Left kidney (tissue), 2 donors: ENCODE measurements around the gene ITCH. TPM values are rescaled to one million over a fixed set of nuclear protein-coding genes. Genes with fewer than 3 reads are reported as not detected.
A peak's percentile ranks its signal among the peaks of the same experiment; 100 is the strongest.
"Not testable (repeated sequence)": the region's sequence is repeated elsewhere in the genome, so short reads cannot be mapped to it uniquely, and the experiment has no call there.

Experiments
- DNase-seq: peaks from one replicate; pipeline ENCODE4 v3.0.0-alpha.2; 2013
- polyA plus RNA-seq: library from polyadenylated mRNA; unstranded; fragments of 120-200 nt; gene quantifications from one replicate; pipeline ENCODE4 v1.2.1, GENCODE V29; 2013; ENCODE audit not compliant: insufficient read length

ITCH gene
- polyA plus RNA-seq, 1 donor = 58.8 TPM

DNA sequence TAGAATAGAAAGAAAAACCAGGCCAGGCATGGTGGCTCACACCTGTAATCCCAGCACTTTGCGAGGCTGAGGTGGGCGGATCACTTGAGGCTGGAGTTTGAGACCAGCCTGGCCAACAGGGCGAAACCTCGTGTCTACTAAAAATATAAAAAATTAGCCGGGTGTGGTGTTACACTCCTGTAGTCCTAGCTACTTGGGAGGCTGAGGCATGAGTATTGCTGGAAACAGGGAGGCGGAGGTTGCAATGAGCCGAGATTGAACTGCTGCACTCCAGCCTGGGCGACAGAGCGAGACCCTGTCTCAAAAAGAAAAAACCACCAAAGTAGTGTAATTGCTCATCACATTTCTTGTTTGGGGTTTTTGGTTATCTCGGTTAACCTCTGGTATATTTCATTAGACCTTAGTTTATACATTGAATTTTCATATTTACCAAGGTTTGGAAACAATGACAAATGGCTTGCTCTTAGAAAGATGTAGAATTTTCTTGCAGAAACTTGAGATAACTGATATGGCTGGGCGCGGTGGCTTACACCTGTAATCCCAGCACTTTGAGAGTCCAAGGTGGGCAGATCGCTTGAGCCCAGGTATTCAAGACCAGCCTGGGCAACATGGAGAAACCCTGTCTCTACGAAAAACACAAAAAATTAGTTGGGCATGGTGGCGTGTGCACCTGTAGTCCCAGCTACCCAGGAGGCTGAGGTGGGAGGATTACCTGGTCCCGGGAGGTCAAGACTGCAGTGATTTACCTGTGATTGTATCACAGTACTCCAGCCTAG lies 14.2 kb downstream of the ITCH start:
- DNase-seq = no peak

DNA sequence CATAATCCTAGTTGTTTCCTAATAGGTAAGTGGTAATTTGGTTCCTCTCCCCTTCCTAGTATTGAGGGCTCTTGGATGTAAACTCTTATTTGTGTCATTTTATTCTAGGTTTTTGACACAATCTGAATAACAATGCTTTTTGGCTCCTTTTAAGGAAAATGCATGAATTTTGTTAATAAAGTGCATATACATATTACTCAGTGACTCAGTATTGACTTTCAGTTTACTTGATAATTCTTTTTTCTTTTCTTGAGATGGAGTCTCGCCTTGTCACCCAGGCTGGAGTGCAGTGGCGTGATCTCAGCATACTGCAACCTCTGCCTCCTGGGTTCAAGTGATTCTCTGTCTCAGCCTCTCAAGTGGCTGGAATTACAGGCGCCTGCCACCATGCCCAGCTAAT lies 19.1 kb downstream of the ITCH start:
- DNase-seq = no peak

GRCh38 chr20:34382877-34383455 lies 19.9 kb downstream of the ITCH start:
- DNase-seq = not testable (repeated sequence)

DNA sequence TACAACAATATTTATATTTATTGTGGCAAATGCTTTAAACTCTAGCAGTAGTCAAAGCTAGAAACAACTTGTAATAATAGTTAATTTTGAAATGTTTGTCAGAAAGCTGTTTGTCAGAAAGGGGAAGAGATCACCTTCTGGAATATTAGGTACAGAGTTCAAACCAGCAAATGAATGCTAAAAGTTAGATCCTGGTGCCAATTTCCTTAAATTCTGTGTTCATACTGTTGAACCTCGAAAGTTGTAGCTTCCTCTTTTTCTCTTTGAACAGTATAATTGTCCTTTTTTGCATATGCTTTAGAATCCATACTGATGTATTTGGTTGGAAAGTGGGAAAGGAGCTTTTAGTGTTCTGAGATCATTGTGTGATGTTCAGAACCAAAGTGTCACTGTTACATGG lies 22.4 kb downstream of the ITCH start:
- DNase-seq = no peak

GRCh38 chr20:34388000-34388399 lies 24.9 kb downstream of the ITCH start:
- DNase-seq = peak; percentile 14

- DNase-seq = no peak
Measured at GRCh38 chr20:34388678-34389077, 25.6 kb downstream of the ITCH start.

DNA sequence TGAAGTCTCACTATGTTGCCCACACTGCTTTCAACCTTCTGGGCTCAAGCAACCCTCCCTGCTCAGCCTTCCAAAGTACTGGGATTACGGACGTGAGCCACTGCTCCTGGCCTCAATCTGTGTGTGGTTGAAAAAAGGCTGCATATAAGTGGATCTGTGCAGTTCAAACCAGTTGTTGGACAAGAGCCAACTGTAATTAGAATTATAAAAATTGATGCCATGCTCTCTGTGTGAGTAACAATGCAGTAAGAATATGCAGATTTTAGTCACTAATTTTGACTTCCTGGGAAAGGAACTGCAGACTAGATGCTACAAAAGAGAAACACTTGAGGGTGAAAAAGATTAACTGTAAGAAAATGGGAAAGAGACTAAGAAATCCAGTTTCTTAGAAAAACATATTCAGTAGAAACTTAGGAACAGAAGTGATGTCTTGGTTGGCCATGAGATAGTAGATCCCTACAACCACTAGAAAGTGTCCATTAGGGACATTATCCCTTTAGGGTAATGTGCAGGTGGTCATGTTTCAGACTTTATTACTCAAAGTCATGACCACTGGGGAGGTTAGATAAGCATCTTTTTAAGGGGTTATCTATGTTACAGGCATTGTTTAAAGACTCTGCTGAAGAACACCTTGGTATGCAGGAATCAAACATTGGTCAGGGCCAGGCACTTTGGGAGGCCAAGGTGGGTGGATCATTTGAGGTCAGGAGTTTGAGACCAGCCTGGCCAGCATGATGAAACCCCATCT lies 26.3 kb downstream of the ITCH start:
- DNase-seq = no peak

- DNase-seq = no peak
Measured at GRCh38 chr20:34389954-34390555, 27.0 kb downstream of the ITCH start.

DNA sequence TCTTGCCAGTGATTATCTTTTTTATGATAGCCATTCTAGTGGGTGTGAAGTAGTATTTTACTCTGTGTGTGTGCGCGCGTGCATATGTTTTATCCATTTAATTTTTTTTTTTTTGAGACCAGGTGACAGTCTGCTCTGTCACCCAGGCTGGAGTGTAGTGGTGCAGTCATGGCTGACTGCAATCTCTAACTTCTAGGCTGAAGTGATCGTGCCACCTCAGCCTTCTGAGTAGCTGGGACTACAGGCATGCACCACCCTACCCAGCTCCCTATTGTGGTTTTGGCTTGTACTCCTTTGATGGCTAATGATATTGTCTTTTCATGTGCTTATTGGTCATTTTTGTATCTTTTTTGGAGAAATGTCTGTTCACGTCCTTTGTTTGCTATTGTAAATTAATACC lies 33.3 kb downstream of the ITCH start:
- DNase-seq = no peak

DNA sequence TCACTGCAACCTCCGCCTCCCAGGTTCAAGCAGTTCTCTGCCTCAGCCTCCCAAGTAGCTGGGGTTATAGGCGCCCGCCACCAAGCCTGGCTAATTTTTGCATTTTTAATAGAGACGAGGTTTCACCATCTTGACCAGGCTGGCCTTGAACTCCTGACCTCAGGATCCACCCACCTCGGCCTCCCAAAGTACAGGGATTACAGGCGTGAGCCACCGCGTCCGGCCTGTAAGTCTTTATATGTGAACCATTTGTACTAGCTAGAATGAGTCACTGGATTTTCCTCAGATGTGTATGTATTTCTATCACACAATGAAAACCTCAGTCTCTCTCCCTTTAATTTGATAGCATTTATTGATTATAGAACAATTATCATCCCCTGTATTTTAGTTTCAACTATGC lies 34.0 kb downstream of the ITCH start:
- no peak for DNase-seq

DNA sequence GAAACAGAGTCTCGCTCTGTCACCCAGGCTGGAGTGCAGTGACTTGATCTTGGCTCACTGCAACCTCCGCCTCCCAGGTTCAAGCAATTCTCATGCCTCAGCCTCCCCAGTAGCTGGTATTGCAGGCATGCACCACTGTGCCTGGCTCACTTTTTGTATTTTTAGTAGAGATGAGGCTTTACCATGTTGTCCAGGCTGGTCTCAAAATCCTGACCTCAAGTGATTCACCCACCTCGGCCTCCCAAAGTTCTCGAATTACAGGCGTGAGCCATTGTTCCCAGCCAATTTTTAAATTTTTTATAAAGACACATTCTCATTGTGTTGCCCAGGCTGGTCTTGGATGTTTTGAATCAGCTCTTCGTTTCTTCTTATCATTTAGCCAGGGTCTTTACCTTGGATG lies 37.7 kb downstream of the ITCH start:
- not testable (repeated sequence) for DNase-seq

- DNase-seq = no peak
Measured at GRCh38 chr20:34401741-34402455, 38.8 kb downstream of the ITCH start.

DNA sequence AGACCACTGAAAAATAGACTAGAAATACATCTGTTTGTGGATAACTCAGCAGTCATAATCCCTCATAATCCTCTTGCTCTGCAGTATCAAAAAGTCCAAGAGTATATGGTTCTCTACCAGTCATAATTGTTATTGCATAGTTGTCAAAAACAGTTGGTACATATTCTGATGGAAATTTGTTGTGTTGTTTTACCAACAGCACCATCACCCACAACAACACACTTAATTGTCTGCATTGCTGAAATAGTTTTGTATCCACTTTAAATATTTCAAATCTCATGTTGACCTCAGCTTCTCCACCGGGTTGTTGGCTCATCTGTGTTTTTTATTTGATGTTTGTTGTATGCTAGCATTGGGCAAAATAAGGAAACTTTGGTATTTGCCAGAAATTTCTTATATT lies 39.4 kb downstream of the ITCH start:
- DNase-seq = no peak

DNA sequence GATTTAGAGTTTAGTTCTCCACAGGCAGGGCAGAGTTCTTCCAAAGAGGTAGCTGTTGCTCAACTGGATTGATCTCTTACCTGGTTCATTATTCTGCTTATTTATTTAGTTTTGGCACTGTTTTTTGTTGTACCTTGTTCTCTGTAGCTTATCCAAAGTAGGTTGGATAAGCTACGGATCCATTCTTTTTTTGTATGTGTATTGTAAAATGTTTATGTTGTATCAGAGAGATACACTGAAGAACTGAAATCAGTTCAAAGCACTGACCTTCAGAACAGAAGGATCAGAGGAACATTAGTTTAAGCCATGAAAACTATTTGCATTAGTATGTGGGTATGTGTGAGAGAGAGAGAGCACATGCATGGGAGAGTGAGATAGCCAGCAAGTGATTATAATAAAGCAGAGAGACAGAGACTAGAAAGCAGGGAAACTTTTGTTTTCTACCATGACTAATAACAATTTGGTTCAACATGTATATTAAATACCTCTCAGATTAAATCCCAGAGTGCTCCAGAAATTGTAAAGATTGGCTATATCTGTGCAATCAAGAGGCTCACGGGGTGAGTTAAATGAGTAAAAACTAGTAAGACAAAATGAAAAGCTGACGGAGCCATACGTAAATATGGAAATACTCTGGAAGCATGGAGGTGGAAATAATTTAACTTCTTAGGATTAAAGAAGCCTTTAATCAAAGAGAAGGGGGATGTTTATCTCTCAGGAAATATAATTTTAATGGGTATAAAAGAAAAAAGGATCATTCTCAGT lies 40.2 kb downstream of the ITCH start:
- no peak for DNase-seq

- no peak for DNase-seq
Measured at GRCh38 chr20:34403908-34404307, 40.8 kb downstream of the ITCH start.

DNA sequence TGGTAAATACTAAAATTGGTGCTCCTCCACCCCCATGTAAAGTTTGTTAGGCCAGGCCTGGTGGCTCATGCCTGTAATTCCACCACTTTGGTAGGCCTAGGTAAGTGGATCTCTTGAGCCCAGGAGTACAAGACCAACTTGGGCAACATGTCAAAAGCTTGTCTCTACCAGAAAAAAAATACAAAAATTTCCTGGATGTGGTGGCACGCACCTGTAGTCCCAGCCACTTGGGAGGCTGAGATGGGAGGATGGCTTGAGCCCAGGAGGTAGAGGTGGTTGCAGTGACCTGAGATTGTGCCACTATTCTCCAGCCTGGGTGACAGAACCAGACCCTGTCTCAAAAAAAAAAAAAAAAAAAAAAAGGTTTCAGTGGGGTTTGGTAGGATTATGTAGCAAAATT lies 41.7 kb downstream of the ITCH start:
- no peak for DNase-seq

- DNase-seq = not testable (repeated sequence)
Measured at GRCh38 chr20:34405247-34405651, 42.2 kb downstream of the ITCH start.

DNA sequence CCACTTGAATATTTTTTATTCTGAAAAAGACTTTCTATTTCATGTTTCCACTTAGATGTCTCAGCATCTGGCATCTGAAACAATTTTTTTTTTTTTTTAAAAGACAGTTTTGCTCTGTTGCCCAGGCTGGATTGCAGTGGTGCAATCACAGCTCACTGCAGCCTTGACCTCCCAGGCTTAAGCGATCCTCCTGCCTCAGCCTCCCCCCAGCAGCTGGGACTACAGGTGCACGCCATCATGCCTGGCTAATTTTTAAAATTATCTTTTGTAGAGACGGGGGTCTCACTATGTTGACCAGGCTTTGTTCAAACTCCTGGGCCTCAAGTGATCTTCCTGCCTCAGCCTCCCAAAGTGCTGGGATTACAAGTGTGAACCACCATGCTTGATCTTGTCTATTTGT lies 42.9 kb downstream of the ITCH start:
- not testable (repeated sequence) for DNase-seq

DNA sequence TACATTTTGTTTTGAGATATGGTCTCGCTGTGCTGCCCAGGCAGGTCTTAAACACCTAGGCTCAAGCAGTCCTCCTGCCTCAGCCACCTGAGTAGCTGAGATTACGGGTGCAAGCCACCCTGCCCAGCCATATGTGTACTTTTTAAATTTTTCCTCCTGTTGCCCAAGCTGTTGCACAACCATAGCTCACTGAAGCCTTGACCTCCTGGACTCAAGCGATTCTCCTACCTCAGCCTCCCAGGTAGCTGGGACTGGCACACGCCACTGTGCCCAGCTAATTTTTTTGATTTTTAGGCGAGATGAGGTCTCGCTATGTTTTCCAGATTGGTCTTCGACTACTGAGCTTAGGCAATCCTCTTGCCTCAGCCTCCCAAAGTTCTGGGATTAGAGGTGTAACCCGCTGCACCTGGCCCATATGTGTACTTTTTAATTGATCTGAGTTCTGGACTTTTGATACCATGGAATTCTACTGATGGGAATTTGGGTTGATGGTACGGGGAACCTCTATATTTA lies 44.9 kb downstream of the ITCH start:
- no peak for DNase-seq

DNA sequence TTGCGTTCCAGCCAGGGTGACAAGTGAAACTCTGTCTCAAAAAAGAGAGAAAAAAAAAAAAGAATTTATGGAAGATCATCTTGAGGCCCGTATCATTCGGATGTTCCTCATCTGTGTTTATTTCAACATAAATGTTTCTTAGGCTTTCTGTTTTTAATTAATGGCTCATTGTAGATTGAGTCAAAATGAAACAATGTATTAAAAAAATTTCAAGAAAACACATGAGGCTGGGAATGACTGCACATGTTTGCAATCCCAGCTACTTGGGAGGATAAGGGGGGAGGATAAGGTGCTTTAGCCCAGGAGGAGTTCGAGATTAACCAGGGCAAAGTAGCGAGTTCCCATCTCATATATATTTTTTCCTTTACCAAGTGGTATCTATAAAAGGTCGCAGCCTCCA lies 47.3 kb downstream of the ITCH start:
- no peak for DNase-seq

GRCh38 chr20:34412453-34412852 lies 49.4 kb downstream of the ITCH start:
- no peak for DNase-seq
